Effector CD8-positive, alpha-beta T cell (primary cell): ENCODE data around the gene PGRMC2.

Experiments used
- DNase-seq: peaks from one replicate; lab custom pipeline; 2025; lab: John Stamatoyannopoulos, UW
- total RNA-seq, 4 experiments: gene quantifications; one replicate each; lab custom pipeline; 2026; lab: John Stamatoyannopoulos, UW

PGRMC2 gene
- total RNA-seq: 14.2 to 20.8 (median 18.5) reads per million in 4 experiments

- peak; percentile 39 for DNase-seq
Measured at GRCh38 chr4:128287141-128287870, at the start of gene PGRMC2. PGRMC2 (minus strand) TSS chr4:128287813; CDS start chr4:128287790, 23 bp downstream.

DNA sequence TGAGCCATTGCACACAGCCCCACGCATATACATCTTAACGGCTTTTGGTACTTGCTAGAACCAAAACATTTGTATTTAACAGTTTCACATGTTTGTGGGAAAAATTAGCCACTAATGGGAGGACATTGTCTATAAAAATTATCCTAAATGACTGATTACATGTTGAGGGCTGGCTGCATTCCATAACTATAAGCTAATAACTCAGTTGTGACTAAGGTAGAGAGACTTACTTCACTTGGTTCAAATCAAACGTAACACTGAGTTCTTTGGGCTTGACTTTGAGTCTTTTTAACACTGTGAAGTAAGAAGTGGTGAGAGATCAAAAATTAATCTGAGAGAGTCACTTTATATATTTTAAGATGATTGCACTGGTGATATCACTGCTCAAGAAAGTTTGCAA is 47.9 kb upstream of the PGRMC2 start:
- no peak for DNase-seq

- no peak for DNase-seq
Measured at GRCh38 chr4:128334256-128334655, 46.6 kb upstream of the PGRMC2 start.

DNA sequence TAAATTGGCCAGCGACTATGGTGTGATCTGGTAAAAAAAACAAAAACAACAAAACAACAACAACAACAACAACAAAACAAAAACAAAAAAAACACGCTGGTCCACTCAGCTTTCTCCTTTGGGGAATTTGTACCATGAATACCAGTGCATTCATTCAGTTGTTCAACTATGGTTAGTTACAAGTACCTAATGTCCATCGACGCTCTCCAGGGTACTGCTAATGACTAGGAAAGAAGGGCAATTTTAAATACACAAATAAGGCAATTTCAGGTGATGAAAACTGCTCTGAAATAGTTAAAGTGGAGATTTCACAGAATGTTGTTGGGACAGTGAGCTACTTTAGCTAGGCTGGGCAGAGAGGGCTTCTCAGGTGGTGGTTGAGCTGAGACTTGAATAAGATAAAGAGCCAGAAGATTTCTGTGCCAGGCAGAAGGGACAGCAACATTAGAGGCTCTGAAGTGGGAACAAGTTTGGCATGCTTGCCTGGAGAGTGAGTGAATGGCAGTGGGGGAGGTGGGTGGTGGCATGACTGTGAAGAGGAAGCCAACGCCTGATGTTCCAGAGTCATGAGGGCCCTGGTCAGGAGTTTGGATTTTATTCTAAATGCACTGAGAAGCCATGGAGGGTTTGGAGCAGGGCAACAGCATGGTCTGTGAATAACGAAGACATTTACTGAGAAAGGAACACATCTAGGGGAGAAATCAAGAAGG is 45.9 kb upstream of the PGRMC2 start:
- no peak for DNase-seq

DNA sequence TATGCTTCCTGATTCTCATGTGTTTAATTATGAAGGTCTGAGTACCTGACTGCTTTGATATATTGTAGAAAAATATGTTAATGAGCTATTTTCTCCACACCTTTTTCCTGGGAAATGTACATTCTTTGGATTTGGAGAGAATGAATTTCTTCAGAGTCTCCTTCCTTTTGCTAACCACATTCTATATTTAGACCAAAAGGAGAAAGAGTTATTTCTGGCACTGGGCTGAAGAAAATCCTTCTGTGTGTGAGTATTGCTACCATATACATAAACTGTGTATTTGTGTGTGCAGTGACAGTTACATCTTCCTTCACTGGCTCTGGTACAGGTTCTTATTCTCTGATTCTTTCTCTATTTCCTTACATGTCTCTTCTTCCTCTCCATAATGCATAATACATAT is 44.5 kb upstream of the PGRMC2 start:
- DNase-seq: no peak

DNA sequence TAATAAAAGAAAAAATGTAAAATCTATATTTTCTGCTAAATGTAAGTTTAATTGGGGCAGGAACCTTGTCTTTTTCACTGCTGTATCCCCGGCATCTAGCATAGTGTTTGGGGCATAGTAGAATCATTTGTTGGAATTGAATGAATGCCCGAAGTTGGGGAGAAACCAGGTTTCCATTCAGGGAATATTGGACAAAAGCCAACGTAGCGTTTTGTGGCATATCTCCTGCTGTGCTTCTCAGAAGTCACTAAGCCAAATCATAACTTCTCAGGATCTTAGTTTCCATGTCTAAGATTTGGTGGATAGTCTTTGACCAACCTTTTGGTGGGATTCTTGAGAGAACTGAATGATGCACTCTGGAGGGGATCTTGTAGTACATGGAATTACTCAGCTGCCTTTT is 42.0 kb upstream of the PGRMC2 start:
- DNase-seq: no peak

DNA sequence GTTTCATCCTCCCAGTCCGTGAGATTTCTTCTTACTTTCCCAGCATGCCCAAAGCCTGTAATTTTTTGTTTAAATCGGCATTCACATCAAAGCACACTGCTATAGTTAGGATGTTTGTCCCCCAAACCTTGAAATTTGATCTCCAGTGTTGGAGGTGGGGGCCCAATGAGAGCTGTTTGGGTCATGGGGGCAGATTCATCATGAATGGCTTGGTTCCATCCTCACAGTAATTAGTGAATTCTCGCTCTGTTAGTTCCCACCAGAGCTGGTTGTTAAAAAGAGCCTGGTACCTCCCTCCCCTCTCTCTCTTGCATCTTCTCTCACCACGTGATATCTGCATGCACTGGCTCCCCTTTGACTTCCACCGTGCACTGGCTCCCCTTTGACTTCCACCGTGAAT is 40.5 kb upstream of the PGRMC2 start:
- no peak for DNase-seq

GRCh38 chr4:128323401-128323800 is 35.8 kb upstream of the PGRMC2 start:
- no peak for DNase-seq

DNA sequence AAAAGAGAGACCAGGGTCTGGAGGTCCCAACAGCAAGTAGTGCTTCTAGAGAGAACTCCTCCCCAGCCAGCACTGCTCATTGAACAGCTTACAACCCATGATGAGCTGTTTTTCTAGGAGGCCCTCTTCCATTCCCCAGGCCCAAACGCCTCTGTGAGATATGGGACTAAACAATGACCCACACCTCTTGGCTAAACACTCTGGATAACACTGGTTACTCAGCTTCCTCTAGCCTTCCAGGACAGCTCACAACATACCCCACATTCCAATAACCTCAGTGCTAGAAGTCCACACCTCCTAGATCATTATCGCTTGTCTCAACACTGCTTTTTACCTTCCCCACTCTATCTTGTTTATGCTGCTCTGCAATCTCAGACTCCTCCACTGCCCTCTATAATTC is 35.4 kb upstream of the PGRMC2 start:
- DNase-seq: no peak

GRCh38 chr4:128322311-128322710 is 34.7 kb upstream of the PGRMC2 start:
- DNase-seq: no peak

GRCh38 chr4:128320656-128321055 is 33.0 kb upstream of the PGRMC2 start:
- DNase-seq: no peak

DNA sequence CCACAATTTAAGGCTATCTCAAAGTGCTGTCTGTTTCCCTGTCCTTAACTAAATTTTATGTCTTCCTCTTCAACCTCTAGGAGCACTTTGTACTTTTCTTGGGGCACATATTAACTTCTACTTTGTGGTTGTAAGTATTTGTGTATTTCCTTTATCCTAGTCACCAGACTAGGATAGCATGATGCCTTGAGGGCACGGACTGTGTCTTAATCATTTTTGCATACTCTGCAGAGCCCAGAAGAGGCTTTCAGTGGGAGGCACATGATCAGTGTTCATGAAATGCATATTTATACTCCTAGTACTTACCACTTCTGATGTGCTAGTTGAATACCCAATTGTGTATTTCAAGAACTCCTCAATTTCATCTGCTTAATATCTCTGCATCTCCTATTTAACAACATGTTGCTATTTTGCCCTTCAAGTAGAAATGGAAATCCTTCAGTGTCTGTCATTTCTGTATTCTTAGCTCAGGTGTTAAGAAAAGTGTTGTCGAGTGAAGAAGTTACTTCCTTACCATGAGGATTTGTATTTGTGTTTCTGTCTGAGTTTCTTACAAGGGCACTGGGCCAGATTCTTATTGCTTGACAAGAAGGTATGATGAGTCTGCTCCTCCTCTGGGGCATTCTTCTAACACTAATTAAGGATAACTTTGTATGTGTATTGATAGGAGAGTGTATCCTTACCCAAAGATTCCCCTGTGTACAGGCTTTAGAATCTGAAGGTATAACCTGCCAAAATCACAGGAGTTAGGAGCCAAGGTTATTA is 28.3 kb upstream of the PGRMC2 start:
- no peak for DNase-seq

DNA sequence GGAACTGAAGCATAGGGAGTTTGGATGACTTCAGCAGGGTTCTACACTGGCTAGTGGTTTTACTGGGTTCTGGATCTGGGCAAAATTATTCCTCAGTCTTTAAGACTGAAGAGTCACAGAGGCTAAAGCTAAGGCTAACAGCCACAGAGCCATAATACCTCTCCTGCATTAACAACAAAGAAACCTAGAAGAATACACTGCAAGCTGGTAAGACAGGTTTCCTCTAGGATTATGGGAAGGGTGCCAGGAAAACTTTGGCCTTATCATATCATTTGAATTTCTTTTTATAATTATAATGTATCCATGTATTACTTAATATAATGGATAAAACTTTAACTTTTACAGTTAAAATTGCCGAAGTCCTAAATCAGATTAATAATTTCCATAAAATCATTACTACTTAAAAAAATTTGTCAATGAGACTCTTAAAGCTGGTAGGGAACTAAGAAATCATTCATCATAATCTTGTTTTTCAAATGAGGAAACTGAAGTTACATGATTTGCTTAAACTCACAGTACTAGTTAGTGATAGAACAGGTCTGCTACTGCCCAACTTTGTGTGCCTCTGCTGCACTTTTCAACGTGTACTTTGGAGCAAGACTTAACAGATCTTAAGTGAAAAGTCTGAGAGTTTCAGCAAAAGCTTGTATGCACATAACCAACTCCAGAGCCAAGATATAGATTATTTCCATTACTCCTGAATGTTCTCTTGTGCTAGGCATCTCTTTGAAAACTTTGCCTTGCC is 24.2 kb upstream of the PGRMC2 start:
- no peak for DNase-seq

- DNase-seq: no peak
Measured at GRCh38 chr4:128310266-128310697, 22.7 kb upstream of the PGRMC2 start.

DNA sequence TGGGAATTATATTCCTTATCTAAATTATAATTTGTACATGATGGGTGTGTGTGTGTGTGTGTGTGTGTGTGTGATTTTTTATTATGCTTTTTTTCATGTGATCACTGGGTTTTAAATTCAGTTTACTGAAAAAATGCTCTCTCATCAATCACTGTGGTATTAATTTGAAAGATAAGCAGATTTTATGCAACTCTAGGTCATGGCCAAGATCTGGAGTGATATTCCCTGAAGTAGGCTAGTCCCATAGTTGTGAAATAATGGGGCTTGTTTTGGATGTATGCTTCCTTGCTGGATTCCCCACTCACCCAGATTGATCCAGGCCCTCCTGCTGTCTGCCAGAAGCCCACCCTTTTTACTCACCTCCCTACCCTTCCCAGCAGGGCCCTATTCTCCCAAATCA is 22.0 kb upstream of the PGRMC2 start:
- no peak for DNase-seq

GRCh38 chr4:128308986-128309385 is 21.4 kb upstream of the PGRMC2 start:
- no peak for DNase-seq

GRCh38 chr4:128307123-128307571 is 19.5 kb upstream of the PGRMC2 start:
- DNase-seq: no peak

- DNase-seq: no peak
Measured at GRCh38 chr4:128305942-128306341, 18.3 kb upstream of the PGRMC2 start.

DNA sequence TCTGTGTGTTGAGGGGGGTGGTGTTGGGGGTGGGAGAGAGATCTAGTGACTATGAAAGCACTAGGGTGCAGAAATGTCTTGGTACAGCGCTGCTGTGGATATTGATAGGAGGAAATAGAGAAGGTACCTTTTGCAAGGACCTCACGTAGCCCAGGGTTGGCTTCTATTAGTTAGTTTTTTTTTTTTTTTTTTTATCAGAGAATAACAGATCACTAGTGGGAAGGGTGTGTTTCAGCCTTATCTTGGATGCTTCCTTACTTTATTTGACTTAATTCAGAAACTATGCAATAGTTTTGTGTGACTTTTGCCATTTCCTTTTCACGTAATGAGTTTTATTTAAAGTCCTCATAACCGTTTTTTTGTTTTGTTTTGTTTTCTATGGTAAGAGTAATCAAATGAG is 16.4 kb upstream of the PGRMC2 start:
- no peak for DNase-seq

DNA sequence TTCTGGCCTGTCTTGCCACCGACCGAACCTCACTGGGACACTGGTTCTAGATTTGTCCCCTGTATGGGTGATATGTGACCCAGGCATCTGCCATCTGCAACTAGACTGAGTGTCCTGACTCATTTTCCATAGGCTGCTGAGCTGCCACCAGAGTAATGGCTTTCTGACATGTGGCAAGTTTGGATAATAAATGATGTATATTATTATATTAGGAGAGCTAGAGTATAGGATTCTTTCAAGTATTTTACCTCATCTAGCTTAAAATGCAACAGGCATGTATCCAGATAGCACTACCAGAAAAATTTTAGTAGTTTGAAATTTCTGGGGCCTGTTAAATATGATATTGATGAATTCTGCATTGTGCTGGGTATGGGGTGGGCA is 15.8 kb upstream of the PGRMC2 start:
- DNase-seq: no peak

GRCh38 chr4:128301979-128302378 is 14.4 kb upstream of the PGRMC2 start:
- DNase-seq: no peak

GRCh38 chr4:128299848-128300247 is 12.2 kb upstream of the PGRMC2 start:
- no peak for DNase-seq
